C4-2B (cell line): ENCODE results near the gene MAP7D1.

Source experiments
- ZFX ChIP-seq: fragments of 450-650 bp; IDR thresholded peaks from 2 replicates; pipeline ENCODE4 v1.6.1; 2017
- TF ChIP-seq, protein P1 (sequence below): fragments of 450-650 bp; conservative IDR thresholded peaks from 2 replicates; pipeline ENCODE4 v1.5.1; 2017; ENCODE audit warnings: mild to moderate bottlenecking

DNA sequence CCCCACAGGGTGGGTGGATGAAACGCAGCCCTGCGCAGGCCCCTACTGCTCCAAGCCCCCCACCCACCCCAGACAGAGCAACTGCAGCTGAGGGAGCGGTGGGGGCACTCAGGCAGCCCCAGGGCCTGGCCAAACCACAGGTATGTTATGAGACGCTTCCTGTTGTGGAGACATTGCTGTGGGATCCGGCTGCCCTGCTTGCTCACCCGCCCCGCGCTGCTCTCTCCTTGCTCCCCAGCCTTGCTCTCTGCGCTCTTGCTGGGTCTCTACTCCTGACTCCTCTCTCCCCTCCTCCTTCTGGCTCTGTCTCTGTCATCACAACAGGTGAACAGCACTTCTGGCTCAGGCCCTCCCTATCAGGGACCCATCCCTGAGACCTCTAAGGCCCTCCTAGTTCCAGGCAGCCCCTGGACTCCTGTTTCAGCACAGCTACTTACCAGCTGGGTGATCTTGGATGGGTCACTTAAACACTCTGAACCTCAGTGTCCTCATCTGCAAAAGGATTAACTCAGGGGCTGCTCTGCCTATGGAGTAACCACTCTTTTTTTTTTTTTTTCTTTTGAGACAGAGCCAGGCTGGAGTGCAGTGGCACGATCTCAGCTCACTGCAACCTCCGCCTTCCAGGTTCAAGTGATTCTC, 46.8 kb upstream of the MAP7D1 start:
- TF ChIP-seq, protein P1, sequence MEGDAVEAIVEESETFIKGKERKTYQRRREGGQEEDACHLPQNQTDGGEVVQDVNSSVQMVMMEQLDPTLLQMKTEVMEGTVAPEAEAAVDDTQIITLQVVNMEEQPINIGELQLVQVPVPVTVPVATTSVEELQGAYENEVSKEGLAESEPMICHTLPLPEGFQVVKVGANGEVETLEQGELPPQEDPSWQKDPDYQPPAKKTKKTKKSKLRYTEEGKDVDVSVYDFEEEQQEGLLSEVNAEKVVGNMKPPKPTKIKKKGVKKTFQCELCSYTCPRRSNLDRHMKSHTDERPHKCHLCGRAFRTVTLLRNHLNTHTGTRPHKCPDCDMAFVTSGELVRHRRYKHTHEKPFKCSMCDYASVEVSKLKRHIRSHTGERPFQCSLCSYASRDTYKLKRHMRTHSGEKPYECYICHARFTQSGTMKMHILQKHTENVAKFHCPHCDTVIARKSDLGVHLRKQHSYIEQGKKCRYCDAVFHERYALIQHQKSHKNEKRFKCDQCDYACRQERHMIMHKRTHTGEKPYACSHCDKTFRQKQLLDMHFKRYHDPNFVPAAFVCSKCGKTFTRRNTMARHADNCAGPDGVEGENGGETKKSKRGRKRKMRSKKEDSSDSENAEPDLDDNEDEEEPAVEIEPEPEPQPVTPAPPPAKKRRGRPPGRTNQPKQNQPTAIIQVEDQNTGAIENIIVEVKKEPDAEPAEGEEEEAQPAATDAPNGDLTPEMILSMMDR = no peak
- no peak for TF ChIP-seq ZFX
